WI38 (cell line): ENCODE measurements around the gene ABCA2.
"Not testable (repeated sequence)": the region's sequence is repeated elsewhere in the genome, so short reads cannot be mapped to it uniquely, and the experiment has no call there.

ENCODE experiments used
- H3K4me3 ChIP-seq: 2 replicates; pipeline ENCODE4 v1.5.1; 2011; ENCODE audit warnings: low read depth, mild to moderate bottlenecking, control low read depth, low read length
- CTCF ChIP-seq: IDR thresholded peaks from 2 replicates; pipeline ENCODE4 v1.5.1; 2012; ENCODE audit warnings: low read depth, mild to moderate bottlenecking, control low read depth, low read length

Gene ABCA2

GRCh38 chr9:137067860-137068538 lies 40.0 kb upstream of the ABCA2 start:
- no peak overlapping the region for H3K4me3 ChIP-seq
- TF ChIP-seq CTCF = peak; percentile 86

DNA sequence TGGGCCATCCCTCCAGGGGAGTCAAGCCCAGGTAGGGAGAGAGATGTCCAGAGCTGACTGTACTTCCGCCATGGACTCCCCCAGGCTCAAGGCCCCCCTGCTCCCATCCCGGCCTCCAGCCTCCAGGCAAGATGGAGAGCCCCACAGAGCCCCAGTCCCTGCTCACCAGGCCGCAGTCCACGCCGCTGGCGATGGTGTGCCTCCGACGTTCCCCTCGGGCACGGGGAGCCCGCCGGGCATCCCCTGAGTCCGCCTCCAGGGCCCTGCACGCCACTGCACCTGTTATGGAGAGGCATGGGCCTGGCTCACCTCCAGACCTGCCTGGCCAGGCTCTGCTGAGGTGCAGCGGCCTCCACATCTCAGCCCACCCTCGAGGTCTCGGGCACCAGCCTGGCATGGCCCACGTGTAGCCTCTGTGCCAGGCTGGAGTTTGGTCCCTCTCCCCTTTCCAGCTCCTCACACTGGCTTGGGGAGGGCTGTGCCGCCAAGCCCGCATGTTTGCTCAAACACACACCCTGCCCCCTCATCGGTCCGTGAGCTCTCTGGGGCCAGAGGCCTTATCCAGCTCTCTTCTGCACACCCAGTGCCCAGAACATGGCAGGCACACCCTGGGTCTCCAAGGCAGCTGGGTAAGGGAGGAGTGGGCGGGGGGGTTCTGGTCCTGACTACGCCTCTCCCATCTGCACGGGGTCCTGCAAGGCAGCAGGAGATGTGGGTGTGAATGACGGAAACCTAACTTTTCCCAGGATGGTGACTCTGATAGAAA lies 38.2 kb upstream of the ABCA2 start:
- no peak for TF ChIP-seq CTCF
- H3K4me3 ChIP-seq = no peak overlapping the region

- no peak for TF ChIP-seq CTCF
- no peak overlapping the region for H3K4me3 ChIP-seq
Observed at GRCh38 chr9:137065336-137065967, 37.4 kb upstream of the ABCA2 start.

DNA sequence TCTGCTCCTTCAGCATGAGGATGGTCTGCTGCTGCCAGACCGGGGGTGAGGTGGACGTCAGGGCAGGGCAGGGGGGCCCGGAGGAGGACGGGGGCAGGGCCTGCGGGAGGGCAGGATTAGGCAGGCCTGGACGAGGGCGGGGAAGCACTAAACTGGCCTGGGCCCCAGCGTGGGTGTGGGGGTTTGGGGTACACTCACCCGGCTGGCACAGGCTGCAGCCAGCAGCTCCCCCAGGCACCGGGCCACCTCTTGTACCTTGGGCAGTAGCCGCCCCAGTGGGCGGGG lies 36.8 kb upstream of the ABCA2 start:
- TF ChIP-seq CTCF = no peak
- no peak overlapping the region for H3K4me3 ChIP-seq

GRCh38 chr9:137064027-137064879 lies 36.2 kb upstream of the ABCA2 start:
- peak; percentile 97 for TF ChIP-seq CTCF

DNA sequence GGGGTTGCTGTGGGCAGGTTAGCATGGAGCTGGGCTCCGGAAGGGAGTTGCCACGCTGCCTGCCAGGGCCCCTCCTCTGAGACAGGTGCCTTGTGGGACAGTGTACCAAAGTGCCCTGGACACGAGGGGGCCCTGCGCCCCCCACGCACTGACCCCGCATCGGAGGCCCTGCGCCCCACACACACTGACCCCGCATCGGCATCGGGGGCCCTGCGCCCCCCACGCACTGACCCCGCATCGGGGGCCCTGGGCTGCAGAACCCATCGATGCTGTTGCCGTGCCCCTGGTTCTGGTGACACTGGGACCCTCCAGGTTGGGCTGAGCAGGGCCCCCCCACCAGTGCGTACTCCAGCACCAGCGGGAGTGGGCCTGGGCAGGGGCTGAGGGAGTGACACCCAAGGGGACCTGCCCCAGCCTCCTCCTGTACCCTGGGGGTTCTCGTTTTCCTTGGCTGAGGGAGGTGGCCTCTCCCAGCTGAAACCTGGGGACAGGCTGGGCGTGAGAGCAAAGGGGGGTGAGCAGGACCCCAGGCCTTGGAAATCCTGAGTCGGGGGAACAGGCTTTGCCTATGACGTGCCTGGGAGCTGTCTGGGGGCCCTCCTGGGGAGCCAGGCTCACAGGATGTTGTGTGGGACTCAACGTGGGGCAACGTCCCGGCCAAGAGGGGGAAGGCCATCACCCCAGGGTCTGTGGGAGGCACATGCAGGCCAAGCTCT lies 35.4 kb upstream of the ABCA2 start:
- TF ChIP-seq CTCF = no peak

More at GRCh38 chr9:137064027-137064879, 36.2 kb upstream of the ABCA2 start:
- no peak overlapping the region for H3K4me3 ChIP-seq

GRCh38 chr9:137062798-137063197 lies 34.8 kb upstream of the ABCA2 start:
- H3K4me3 ChIP-seq = not testable (repeated sequence)

More for the DNA sequence above, 35.4 kb upstream of the ABCA2 start:
- H3K4me3 ChIP-seq = no peak overlapping the region
